Neural cell (in vitro differentiated cells): ENCODE data around the gene PEA15.

ENCODE experiments used
- CTCF ChIP-seq: fragments of 450-650 bp; IDR thresholded peaks from 2 replicates; pipeline ENCODE4 v1.5.1; 2014; ENCODE audit warnings: antibody characterized with exemption, mild to moderate bottlenecking, moderate library complexity; ENCODE audit not compliant: poor library complexity, severe bottlenecking
- REST ChIP-seq: IDR thresholded peaks from 2 replicates; pipeline ENCODE4 v1.6.1; 2012; ENCODE audit warnings: borderline replicate concordance

- no peak for TF ChIP-seq CTCF
- no peak for TF ChIP-seq REST
These were observed at the start of gene PEA15 for GRCh38 chr1:160205242-160206035.
